HG02973 (cell line): ENCODE results near the gene GRID2.

Experiments used
- ATAC-seq: cut with Tn5 transposase; IDR thresholded peaks from one replicate; pipeline ENCODE4 v1.9.1; 2021; ENCODE audit warnings: moderate library complexity; ENCODE audit not compliant: unreplicated experiment

The GRID2 gene

GRCh38 chr4:93722446-93722845, 1418.7 kb downstream of the GRID2 start:
- no peak for ATAC-seq

DNA sequence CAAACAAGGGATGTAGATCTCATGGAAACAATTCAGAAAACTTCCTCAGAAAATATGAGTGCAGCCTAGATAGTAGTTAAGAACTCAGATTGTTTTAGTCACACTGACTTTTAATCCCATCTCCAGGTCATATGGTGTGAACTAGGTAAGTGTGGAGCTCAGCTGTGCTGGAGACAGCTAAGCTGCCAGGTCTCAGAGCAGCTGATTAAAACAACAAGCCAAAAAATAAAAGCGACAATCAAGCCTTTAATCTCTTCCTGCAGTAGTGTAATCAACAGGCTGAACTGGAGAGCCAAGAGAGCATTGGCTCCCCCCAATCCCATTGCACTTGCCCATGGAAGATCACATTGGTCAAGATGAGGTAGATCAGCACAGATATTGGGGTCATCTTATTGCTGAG, 1426.5 kb downstream of the GRID2 start:
- ATAC-seq: no peak

DNA sequence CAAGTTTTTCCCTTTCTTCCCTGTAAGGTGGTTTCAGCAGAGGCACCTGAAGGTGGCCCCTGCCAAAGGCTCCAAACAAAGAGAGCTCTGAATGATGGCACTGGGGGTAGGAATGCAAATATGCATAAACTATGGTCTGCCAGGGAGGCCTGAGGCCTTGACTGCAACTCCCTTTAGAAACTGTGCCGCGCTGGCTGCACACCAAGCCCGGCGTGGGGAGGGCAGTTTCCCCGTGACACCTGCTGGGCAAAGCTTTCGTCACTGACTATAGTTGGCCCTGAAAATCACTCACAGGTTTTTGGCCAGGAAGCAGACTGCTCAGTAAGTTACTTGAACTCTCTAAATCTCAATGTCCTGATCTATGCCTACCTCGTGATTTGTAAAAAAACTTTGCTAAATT, 1427.0 kb downstream of the GRID2 start:
- ATAC-seq: no peak

GRCh38 chr4:93731456-93731855, 1427.7 kb downstream of the GRID2 start:
- no peak for ATAC-seq

DNA sequence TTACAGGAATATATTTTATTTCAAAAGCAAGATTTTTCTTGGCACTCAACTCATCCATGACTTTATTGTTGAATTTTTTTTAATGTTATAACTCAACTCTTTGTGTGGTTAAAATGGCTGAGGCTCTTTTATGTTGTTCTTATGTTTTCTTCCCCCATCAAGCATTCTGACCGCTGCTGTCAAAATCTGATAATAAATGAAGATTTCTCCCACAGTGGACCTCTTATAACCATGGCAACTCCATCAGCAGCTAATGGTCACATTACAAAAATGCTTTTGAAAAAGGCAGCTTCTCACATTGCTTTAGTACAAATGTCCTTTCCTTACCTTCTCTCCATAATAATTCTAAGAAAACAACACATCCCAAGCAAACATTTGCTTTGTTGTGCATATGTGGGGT, 1428.7 kb downstream of the GRID2 start:
- ATAC-seq: no peak

DNA sequence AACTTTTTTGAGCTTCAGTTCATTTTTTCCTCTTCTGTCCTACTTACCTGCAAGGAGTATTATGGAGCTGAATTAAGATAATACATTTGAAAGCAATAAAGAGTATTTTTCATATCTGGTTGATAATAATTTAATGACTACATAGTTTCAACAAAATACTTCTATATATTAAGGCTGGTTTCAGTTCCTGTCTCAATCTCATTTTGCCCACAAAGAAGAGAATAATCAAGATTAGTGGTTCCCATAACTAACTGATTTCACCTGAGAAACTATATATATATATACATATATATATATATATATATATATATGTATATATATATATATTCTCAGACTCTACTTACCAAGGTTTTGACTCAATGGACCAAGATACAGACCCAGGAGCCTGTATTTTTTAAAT, 1437.1 kb downstream of the GRID2 start:
- no peak for ATAC-seq

GRCh38 chr4:93743022-93743421, 1439.3 kb downstream of the GRID2 start:
- ATAC-seq: no peak

GRCh38 chr4:93743635-93744034, 1439.9 kb downstream of the GRID2 start:
- no peak for ATAC-seq

DNA sequence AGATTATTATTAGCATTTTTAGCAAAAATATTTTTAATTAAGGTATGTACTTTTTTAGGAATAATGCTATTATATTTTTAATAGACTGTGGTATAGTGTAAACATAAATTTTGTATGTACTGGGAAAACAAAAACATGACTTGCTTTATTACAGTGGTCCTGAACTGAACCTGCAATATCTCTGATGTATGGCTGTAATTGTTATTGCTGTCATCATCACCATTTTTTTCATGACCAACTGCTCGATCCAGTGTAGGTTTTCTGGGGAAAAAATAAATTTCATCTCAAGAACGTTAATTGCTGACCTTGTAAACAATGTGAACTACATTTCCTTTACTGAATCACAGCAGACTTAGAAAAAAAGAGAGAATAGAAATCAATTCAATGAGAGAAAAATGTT, 1441.2 kb downstream of the GRID2 start:
- no peak for ATAC-seq

- no peak for ATAC-seq
Observed at GRCh38 chr4:93746031-93746430, 1442.3 kb downstream of the GRID2 start.

DNA sequence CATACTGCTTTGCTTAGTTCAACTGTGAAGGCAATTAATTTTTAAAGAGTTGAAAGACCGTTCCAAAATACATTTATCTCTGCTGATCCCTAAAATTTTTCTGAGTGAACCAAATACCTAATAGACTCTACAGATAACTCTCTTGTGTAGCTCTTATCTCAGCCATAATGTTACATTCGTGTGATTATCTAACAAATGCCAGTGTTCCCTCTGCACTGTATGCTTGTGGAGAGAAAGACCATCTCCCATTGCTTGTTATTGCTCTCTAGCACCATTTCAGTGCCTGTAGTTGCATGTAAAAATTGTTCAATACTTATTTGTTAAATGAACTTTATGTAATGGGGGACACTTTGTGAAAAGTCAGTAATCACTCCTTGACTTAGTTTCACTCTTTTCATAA, 1443.5 kb downstream of the GRID2 start:
- no peak for ATAC-seq

- ATAC-seq: peak; percentile 25
Observed at GRCh38 chr4:93748373-93749291, 1444.9 kb downstream of the GRID2 start.

DNA sequence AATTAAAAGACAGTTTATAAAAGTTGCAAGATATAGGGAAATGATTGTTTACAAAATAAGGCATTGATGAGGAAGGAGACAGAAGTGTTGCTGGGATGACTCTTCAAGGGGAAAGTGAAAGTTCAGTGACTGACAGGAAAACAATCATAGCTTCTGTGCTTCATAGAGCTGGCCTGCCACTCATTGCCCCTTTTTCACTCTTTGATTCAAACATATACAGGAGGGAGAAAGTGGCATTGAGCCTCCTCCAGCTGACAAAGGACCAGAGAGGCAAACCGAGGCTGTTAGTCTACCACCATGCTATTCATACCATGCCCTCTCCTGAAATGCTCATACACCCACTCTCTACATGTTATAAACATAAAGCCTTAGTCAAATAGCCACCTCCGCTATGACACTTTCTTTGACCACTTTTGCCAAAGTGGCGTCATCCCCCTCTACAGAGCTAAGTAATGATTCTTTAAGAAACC, 1445.6 kb downstream of the GRID2 start:
- ATAC-seq: peak; percentile 81

- ATAC-seq: no peak
Observed at GRCh38 chr4:93751411-93751810, 1447.6 kb downstream of the GRID2 start.

GRCh38 chr4:93756101-93756500, 1452.3 kb downstream of the GRID2 start:
- no peak for ATAC-seq

DNA sequence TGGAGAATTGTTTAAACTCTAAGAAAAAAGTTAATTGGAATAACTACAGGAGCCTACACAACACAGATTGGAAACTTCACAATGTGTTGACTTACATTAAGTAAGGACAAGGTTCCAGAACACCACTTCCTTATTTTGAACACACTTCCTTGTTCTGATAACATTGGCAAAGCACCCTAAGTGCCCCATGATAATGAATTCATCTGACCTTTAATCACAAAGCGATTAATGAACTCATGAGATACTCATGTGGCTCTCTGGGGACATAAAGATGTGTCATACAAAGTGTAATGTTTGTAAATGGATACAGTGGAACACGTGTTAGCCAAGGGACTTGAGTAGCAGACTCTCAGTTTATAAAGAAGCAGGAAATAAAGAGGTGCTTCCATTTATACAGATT, 1455.7 kb downstream of the GRID2 start:
- no peak for ATAC-seq

- ATAC-seq: no peak
Observed at GRCh38 chr4:93760284-93760683, 1456.5 kb downstream of the GRID2 start.

DNA sequence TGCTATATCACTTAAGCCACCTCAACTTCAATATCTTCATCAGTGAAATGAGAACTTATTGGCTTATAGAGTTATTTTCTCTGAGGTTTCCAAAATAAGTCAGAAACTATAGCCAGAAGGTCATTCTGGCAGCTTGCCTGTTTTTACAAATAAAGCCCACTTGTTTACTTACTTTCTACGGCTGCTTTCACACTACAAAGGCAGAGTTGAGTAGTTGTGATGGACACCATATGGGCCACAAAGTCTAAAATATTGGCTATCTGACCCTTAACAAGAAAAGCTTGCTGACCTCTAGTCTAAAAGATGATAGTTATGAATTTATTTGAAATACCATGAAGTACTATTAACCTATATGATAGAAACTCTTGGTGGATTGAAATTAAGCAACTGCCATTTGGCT, 1457.5 kb downstream of the GRID2 start:
- ATAC-seq: no peak

GRCh38 chr4:93764639-93765246, 1461.0 kb downstream of the GRID2 start:
- peak; percentile 75 for ATAC-seq

- ATAC-seq: no peak
Observed at GRCh38 chr4:93767917-93768316, 1464.2 kb downstream of the GRID2 start.

DNA sequence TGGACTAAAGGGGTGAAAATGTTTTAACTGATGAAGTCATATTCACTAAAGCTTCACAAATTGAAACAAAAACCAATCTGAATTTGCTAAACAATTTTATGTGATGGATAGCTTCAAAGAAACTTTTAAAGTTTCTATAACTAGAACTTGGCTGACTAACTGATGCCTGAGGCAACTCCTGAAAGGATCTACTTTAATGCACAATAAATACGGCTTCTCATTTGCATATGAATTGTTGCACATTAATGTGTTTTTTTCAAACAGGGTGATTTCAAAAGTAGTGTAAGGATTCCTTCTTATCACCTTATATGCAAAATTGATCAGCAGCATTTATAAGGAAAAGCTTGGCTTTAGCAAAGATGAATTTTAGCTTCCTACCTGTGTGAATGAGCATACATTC, 1466.4 kb downstream of the GRID2 start:
- ATAC-seq: no peak
